Neuron (in vitro differentiated cells): Measurements from ENCODE around the gene CST6.

Experiments used
- H2AFZ ChIP-seq: one replicate; pipeline ENCODE4 v1.6.1; 2013; ENCODE audit warnings: low read depth, mild to moderate bottlenecking, inconsistent platforms, low read length, moderate library complexity
- H3K27me3 ChIP-seq: one replicate; pipeline ENCODE4 v1.6.1; 2013; ENCODE audit warnings: low read length; ENCODE audit not compliant: insufficient read depth
- H3K36me3 ChIP-seq: one replicate; pipeline ENCODE4 v1.6.1; 2013; ENCODE audit warnings: low read length; ENCODE audit not compliant: insufficient read depth
- H3K4me1 ChIP-seq: one replicate; pipeline ENCODE4 v1.6.1; 2013; ENCODE audit warnings: low read length; ENCODE audit not compliant: insufficient read depth
- H3K4me3 ChIP-seq: 2 replicates; pipeline ENCODE4 v1.5.1; 2013; ENCODE audit warnings: mild to moderate bottlenecking, low read length, moderate library complexity
- H3K9me3 ChIP-seq: one replicate; pipeline ENCODE4 v1.6.1; 2013; ENCODE audit warnings: low read length

Gene CST6, protein sequence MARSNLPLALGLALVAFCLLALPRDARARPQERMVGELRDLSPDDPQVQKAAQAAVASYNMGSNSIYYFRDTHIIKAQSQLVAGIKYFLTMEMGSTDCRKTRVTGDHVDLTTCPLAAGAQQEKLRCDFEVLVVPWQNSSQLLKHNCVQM

DNA sequence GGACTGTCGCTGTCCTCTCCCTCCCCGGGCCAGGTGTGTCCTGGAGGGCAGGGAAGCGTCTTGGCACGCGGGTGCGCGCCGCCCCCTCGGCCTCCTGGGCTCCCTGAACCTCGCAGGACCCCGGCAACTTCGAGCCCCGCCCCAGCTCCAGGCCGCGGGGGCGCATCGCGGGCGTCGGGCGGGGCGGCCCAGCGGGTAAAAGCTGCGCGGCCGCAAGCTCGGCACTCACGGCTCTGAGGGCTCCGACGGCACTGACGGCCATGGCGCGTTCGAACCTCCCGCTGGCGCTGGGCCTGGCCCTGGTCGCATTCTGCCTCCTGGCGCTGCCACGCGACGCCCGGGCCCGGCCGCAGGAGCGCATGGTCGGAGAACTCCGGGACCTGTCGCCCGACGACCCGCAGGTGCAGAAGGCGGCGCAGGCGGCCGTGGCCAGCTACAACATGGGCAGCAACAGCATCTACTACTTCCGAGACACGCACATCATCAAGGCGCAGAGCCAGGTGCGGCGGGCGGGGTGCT lies at the start of gene CST6:
Gene CST6, plus strand, starts transcription at position 224 of the 519 bp plus-strand sequence. Its CDS starts 37 bp downstream, at position 261.
- H3K9me3 ChIP-seq = no peaks in the 10 kb centered on the region
- no peak within 1 kb of the TSS for H3K4me3 ChIP-seq
- no peaks in the 10 kb centered on the region for H3K4me1 ChIP-seq
- H3K27me3 ChIP-seq = peaks cover 50% of the 10 kb centered on the region
- H2AFZ ChIP-seq = no peak within 1 kb of the TSS
- no peaks in the 10 kb centered on the region for H3K36me3 ChIP-seq

DNA sequence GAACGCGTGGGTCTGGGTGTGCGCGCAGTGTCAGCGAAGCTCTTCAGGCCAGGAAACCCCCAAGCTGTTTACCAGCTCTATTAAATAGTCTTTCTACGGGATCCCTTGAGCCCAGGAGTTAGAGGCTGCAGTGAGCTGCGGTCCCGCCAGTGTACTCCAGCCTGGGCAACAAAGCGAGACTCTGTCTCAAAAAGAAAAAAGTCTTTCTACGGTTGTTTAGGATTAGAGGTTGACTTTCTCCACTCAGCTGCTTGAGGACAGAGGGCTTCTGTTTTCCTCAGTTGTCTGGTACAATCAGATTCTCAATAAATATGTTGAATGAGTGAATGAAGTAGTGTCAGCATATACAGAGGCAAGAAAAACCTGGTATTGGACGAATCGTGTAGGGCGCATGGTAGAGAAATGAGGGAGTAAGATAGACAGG lies 49.7 kb upstream of the CST6 start:
- H3K4me1 ChIP-seq = peaks cover 13% of the 10 kb centered on the region
- H2AFZ ChIP-seq = no peak overlapping the region
- H3K9me3 ChIP-seq = no peaks in the 10 kb centered on the region
- no peaks in the 10 kb centered on the region for H3K27me3 ChIP-seq
- peaks cover 36% of the 10 kb centered on the region for H3K36me3 ChIP-seq
- H3K4me3 ChIP-seq = peak overlapping the region; percentile 62

DNA sequence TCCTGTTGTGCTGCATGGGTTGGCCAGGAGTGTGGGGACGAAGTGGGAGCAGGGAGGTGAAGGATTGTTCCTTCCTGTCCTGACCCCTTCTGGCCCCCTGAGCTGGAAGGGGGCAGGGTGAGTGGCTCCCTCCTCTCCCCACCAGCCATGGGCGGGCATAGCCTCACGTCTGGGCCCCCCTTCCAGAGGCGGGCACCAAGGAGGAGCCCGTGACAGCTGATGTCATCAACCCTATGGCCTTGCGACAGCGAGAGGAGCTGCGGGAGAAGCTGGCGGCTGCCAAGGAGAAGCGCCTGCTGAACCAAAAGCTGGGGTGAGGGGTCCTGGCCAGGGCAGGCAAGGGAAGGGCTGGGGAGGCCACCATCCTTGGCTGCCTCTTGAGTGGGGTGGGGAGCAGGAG lies 46.9 kb upstream of the CST6 start:
- no peaks in the 10 kb centered on the region for H3K9me3 ChIP-seq
- no peaks in the 10 kb centered on the region for H3K27me3 ChIP-seq
- H2AFZ ChIP-seq = no peak overlapping the region
- peaks cover 62% of the 10 kb centered on the region for H3K36me3 ChIP-seq
- H3K4me3 ChIP-seq = no peak overlapping the region
- peaks cover 13% of the 10 kb centered on the region for H3K4me1 ChIP-seq

DNA sequence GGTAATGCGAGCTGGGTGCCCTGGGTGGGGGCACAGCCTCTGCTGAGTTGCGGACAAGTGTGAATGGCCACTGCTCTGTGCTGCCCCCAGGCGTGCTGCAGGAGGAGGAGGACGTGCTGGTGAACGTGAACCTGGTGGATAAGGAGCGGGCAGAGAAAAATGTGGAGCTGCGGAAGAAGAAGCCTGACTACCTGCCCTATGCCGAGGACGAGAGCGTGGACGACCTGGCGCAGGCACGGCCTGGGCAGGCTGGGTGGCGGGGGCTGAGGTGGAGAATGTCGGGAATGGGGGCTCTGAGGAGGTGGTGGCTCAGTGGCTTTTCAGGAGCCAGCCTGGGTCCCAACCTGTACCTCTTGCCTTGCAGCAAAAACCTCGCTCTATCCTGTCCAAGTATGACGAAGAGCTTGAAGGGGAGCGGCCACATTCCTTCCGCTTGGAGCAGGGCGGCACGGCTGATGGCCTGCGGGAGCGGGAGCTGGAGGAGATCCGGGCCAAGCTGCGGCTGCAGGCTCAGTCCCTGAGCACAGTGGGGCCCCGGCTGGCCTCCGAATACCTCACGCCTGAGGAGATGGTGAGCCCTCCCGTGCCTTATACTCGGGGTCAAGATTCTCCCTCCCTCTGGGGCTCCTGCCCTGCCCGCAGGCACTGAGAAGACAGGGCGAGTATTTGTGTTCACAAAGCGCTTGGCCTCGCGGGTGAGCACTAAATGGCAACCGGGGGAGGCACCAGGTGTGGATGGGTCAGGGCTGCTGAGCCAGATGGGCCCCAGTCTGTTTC lies 45.6 kb upstream of the CST6 start:
- H3K9me3 ChIP-seq = no peaks in the 10 kb centered on the region
- no peaks in the 10 kb centered on the region for H3K27me3 ChIP-seq
- peaks cover 67% of the 10 kb centered on the region for H3K36me3 ChIP-seq
- no peak overlapping the region for H2AFZ ChIP-seq
- peaks cover 13% of the 10 kb centered on the region for H3K4me1 ChIP-seq
- H3K4me3 ChIP-seq = no peak overlapping the region

DNA sequence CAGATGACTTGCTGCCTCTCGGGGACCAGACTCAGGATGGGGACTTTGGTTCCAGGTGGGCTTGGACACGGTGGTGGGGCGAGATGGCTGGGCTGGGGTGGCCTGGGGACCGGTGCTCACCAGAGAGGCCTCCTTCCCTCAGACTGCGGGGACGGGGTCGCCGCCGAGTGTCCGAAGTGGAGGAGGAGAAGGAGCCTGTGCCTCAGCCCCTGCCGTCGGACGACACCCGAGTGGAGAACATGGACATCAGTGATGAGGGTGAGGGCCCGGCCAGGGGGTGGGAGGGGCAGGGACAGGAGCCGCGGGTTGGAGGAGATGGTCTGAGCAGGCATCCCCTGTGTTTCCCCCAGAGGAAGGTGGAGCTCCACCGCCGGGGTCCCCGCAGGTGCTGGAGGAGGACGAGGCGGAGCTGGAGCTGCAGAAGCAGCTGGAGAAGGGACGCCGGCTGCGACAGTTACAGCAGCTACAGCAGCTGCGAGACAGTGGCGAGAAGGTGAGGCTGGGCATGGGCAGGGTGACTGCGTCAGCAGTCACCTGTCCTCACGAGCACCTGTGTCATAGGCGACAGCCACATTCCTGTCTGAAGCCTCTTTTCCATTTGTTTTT lies 44.4 kb upstream of the CST6 start:
- H3K4me3 ChIP-seq = no peak overlapping the region
- H3K27me3 ChIP-seq = no peaks in the 10 kb centered on the region
- peaks cover 72% of the 10 kb centered on the region for H3K36me3 ChIP-seq
- no peaks in the 10 kb centered on the region for H3K9me3 ChIP-seq
- no peak overlapping the region for H2AFZ ChIP-seq
- peaks cover 9% of the 10 kb centered on the region for H3K4me1 ChIP-seq

DNA sequence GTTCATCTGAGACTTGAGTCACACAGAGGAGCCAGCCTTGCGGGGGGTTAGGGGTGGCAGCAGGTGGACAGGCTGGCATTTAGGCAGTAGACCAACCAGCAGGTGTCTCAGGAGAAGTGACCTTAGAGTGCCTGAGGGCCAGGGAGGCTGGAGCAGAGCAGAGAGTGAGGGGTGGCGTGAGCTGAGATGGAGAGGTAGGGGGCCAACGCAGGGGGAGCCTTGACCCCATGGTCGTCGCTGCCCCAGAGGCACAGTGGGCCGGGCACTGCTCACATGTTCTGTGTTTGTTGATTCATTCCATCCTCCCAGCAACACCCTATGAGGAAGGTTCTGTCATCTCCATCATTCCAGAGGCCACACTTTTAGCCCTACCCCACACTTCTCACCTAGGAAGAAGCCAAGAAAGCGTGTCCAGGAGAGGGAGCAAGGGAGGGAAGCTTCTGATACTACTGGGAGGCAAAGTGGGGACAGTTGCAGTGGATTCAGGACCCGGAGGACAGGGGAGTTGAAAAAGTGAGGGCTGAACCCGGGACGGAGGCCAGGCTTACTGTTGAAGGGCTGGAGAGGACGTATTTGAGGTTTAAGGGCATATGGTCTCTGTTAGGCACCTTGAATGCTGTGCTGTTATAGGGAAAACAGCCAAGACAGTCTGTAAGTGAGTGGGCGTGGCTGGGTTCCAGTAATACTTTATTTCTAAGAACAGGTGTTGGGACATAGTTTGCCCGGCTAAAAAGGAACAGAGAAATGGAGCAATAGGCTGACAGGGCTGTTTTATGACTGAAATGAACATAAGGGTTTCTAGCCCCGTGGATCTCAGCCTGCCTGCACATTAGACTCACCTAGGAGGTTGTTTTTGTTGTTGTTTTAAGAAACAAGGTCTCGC lies 43.0 kb upstream of the CST6 start:
- H2AFZ ChIP-seq = no peak overlapping the region
- no peaks in the 10 kb centered on the region for H3K27me3 ChIP-seq
- H3K4me1 ChIP-seq = no peaks in the 10 kb centered on the region
- no peak overlapping the region for H3K4me3 ChIP-seq
- peaks cover 75% of the 10 kb centered on the region for H3K36me3 ChIP-seq
- H3K9me3 ChIP-seq = no peaks in the 10 kb centered on the region

DNA sequence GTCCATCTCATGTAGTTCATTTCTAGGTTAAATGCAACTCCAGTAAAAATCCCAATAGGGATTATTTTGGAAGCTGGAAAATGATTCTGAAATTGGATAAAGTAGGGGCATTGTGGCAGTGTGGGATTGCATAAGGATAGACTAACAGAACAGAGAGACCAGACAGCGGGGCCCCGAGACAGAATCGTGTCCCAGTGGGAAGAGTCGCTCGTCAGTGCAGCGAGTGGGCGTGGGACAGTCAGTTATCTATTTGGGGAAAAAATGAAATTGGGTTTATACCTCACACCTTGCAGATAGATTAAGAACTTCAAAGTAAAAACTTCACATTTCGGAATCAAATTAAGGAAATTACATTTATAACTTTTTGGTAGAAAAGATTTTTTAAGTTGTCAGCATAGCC lies 39.7 kb upstream of the CST6 start:
- no peaks in the 10 kb centered on the region for H3K27me3 ChIP-seq
- no peak overlapping the region for H3K4me3 ChIP-seq
- H2AFZ ChIP-seq = no peak overlapping the region
- no peaks in the 10 kb centered on the region for H3K9me3 ChIP-seq
- no peaks in the 10 kb centered on the region for H3K4me1 ChIP-seq
- peaks cover 57% of the 10 kb centered on the region for H3K36me3 ChIP-seq

DNA sequence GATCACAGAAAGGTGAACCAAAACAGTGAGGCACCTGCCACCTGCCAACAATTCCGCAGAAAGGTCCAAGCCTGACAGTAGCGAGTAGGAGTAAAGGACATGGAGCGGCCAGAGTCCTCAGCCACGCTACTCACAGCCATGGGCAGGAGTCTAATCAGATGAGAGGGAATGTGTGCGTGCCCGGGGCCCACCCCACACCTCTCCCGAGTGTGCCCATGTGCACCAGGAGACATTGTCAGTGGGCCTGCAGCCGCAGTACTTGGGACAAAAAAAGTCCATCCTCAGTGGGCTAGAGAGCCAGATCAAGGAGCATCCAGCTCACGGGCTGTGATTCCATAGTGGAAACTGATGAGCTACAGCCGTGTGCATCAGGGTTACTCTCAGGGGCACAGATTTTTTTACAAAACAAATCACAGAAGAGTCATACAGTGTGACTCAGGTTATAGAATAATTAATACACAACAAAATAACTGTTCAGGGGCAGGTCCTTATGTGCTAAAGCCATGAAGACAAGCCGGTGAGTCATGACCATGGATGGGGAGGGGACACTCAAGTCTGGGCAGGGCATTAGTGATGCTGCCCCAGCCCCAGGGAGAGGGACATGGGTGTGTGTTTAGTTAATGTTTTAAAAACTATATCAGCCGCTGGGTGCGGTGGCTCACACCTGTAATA lies 38.2 kb upstream of the CST6 start:
- H2AFZ ChIP-seq = no peak overlapping the region
- no peaks in the 10 kb centered on the region for H3K27me3 ChIP-seq
- H3K4me1 ChIP-seq = no peaks in the 10 kb centered on the region
- no peak overlapping the region for H3K4me3 ChIP-seq
- peaks cover 57% of the 10 kb centered on the region for H3K36me3 ChIP-seq
- no peaks in the 10 kb centered on the region for H3K9me3 ChIP-seq

DNA sequence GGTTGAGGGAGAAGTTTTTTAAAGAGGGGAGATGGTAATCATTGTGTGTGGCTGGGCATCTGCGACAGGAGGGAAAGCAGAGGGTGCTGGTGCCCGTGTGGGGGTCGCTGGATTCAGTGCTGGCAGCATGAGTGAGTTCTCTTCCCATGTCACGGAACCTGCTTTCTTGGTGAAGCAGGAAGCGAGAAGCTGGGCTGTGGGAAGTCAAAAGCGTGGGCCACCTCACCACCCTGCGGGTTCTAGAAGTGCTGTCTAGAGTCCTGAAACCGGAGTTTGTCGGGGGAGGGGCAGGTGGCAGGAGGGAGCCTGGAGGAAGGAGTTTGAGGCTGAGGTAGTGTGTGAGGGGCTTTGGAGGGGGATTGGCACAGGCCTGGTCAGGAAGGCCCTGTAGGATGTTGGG lies 36.0 kb upstream of the CST6 start:
- no peak overlapping the region for H2AFZ ChIP-seq
- peaks cover 50% of the 10 kb centered on the region for H3K36me3 ChIP-seq
- no peak overlapping the region for H3K4me3 ChIP-seq
- no peaks in the 10 kb centered on the region for H3K4me1 ChIP-seq
- H3K9me3 ChIP-seq = no peaks in the 10 kb centered on the region
- no peaks in the 10 kb centered on the region for H3K27me3 ChIP-seq

DNA sequence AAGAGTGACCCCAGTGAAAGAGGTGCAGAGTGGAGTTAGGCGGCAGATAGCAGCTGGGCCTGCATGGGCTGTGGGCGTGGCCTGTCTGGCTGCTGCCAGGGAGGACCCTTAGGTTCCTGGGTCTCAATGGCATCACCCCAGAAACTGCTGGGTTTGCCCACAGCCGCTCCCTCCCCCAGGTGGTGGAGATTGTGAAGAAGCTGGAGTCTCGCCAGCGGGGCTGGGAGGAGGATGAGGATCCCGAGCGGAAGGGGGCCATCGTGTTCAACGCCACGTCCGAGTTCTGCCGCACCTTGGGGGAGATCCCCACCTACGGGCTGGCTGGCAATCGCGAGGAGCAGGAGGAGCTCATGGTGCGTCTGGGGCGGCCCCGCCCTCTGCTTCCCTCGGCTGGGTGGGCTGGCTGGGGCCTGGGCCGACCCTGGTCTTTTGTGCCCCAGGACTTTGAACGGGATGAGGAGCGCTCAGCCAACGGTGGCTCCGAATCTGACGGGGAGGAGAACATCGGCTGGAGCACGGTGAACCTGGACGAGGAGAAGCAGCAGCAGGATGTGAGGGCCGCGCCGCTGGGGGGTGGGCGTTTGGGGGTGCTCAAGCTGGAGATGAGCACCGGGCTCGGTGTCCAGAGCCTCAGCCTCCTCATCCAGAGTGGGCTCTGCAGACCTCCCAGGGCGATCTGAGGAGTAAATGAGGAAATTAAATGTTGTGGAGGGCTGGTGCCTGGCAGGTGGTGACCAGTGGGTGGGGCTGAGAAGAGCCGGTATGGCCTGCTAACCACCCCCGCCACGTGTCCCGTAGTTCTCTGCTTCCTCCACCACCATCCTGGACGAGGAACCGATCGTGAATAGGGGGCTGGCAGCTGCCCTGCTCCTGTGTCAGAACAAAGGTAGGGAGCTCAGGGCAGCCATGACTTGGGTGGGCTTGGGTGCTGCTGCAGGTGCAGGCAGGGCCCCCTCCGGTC lies 35.3 kb upstream of the CST6 start:
- H2AFZ ChIP-seq = no peak overlapping the region
- H3K4me1 ChIP-seq = no peaks in the 10 kb centered on the region
- no peaks in the 10 kb centered on the region for H3K27me3 ChIP-seq
- no peaks in the 10 kb centered on the region for H3K9me3 ChIP-seq
- peaks cover 50% of the 10 kb centered on the region for H3K36me3 ChIP-seq
- H3K4me3 ChIP-seq = no peak overlapping the region

DNA sequence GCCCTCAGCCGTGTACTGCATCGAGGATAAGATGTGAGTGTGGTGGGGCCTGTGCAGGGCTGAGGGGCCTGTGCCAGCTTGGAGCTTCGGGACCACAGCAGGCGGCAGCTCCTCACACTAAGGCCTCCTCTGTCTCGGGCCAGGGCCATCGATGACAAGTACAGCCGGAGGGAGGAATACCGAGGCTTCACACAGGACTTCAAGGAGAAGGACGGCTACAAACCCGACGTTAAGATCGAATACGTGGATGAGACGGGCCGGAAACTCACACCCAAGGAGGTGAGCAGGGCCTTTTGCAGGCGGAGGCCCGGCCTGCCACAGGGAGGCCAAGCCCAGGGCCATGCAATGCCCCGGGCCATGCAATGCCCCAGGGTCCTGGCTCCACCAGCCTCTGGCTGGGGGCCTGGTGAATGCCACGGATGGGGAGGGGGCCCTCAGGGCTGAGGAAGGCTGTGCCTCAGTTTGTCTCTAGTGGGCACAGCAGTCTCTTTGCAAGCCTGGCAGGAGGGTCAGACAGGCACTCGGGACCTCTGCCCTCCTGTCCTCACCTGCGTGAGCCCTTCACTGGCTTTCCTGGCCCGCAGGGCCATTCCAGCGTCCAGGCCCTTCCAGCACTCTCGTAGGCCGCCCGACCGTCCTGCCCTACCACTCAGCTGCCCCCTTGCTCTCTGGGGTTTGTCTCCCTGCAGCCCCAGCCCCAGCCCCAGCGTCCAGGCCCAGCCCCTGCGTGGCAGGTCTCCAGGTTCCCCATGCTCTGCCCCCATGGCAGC lies 34.0 kb upstream of the CST6 start:
- Histone ChIP-seq H3K27me3 (no peaks in the 10 kb centered on the region), H3K36me3 (peaks cover 45% of the 10 kb centered on the region)

More for the DNA sequence above, 34.0 kb upstream of the CST6 start:
- Histone ChIP-seq H3K9me3 (no peaks in the 10 kb centered on the region), H3K4me1 (no peaks in the 10 kb centered on the region), H3K4me3 (no peak overlapping the region), H2AFZ (no peak overlapping the region)
